CD4-positive, CD25-positive, alpha-beta regulatory T cell (primary cell): Measurements from ENCODE around the gene CYBA. TPM values are rescaled to one million over a fixed set of nuclear protein-coding genes. Genes with fewer than 3 reads are reported as not detected.

Experiments used
- ATAC-seq, 2 donors: fragments of 150-1000 bp; cut with Tn5 transposase; one replicate each; pipeline ENCODE4 v1.10.0; 2021; ENCODE audit warnings: low read depth in 2 of 2, moderate number of reproducible peaks in 2 of 2, moderate library complexity in 1 of 2
- DNase-seq, 3 donors: peaks; one replicate each; pipeline versions ENCODE4 v3.0.0 to v3.0.0-alpha.2; 2012 to 2022; ENCODE audit warnings: mixed read lengths in 1 of 3
- H3K27ac ChIP-seq: one replicate; pipeline ENCODE4 v1.7.0; 2013; ENCODE audit warnings: mild to moderate bottlenecking, low read length; ENCODE audit not compliant: insufficient read depth, poor library complexity, severe bottlenecking
- H3K27me3 ChIP-seq: one replicate; pipeline ENCODE4 v1.7.0; 2013; ENCODE audit warnings: low read length; ENCODE audit not compliant: control insufficient read depth, insufficient read depth
- H3K36me3 ChIP-seq: one replicate; pipeline ENCODE4 v1.7.0; 2013; ENCODE audit warnings: mild to moderate bottlenecking, low read length, moderate library complexity; ENCODE audit not compliant: control insufficient read depth, insufficient read depth
- H3K4me1 ChIP-seq: 2 replicates; pipeline ENCODE4 v1.7.0; 2013; ENCODE audit warnings: mild to moderate bottlenecking, low read length; ENCODE audit not compliant: insufficient read depth, control insufficient read depth, poor library complexity, severe bottlenecking
- H3K4me3 ChIP-seq: one replicate; pipeline ENCODE4 v1.7.0; 2013; ENCODE audit warnings: low read depth, mild to moderate bottlenecking, low read length, moderate library complexity
- H3K9me3 ChIP-seq, 2 experiments: 1 replicate in 1 of 2; 2 replicates in 1 of 2; pipeline ENCODE4 v1.7.0; 2013; ENCODE audit warnings: low read length in 2 of 2, mild to moderate bottlenecking in 1 of 2, moderate library complexity in 1 of 2; ENCODE audit not compliant: control insufficient read depth in 2 of 2
- H3K27ac Mint-ChIP-seq, 3 donors: one replicate each; pipeline ENCODE4 v1.8.0; 2020 to 2022; ENCODE audit warnings: mild to moderate bottlenecking in 3 of 3, mixed read lengths in 3 of 3, moderate library complexity in 2 of 3
- H3K27me3 Mint-ChIP-seq: one replicate; pipeline ENCODE4 v1.8.0; 2022; ENCODE audit warnings: mild to moderate bottlenecking, mixed read lengths
- H3K36me3 Mint-ChIP-seq: one replicate; pipeline ENCODE4 v1.8.0; 2020; ENCODE audit warnings: mixed read lengths
- H3K4me1 Mint-ChIP-seq, 4 donors: one replicate each; pipeline ENCODE4 v1.8.0; 2020 to 2022; ENCODE audit warnings: mixed read lengths in 4 of 4, mild to moderate bottlenecking in 1 of 4
- H3K4me3 Mint-ChIP-seq, 4 donors: one replicate each; pipeline ENCODE4 v1.8.0; 2020 to 2022; ENCODE audit warnings: mild to moderate bottlenecking in 4 of 4, mixed read lengths in 4 of 4, moderate library complexity in 3 of 4
- H3K9me3 Mint-ChIP-seq, 7 donors: one replicate each; pipeline ENCODE4 v1.8.0; 2020 to 2022; ENCODE audit warnings: mixed read lengths in 7 of 7, mild to moderate bottlenecking in 3 of 7, moderate library complexity in 2 of 7
- polyA plus RNA-seq, 4 donors: library from polyadenylated mRNA; unstranded; fragments of 300-500 nt; fragmentation: Illumina TruSeq; gene quantifications; one replicate each; pipeline ENCODE4 v1.2.3, GENCODE V29; 2021
- total RNA-seq: library from RNA; stranded (reverse); gene quantifications from one replicate; pipeline ENCODE4 v1.2.3, GENCODE V29; 2022

Gene CYBA
- total and polyA plus RNA-seq, 5 donors from 2014 or later: 351 to 964 (median 715) TPM

DNA sequence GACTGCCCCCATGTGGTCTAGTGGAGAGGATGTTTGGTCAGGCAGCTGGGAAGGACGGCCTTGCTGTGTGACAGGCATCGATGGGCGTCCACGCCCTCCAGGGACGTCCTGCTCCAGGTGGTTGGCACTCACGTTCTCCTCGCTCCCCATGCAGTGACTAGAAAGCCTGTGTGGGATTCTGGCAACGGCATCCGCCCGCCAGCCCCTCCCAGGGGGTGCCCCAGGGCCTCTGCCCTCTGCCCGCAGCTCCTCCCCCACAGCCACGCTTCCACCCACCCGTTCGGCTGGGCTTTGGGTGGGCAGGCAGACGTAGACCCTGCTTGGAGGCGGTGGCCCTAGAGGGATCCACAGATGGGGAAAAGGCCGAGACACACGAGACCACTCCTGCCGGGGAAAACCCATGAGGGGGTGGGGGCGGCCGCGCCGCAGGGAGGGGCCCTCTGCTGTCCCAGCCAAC is 17.1 kb downstream of the CYBA start:
- H3K4me1 Mint-ChIP-seq: peaks cover 5 to 37% (median 13%) of the 10 kb centered on the region in 4 donors
- peaks cover 24% of the 10 kb centered on the region for H3K36me3 ChIP-seq
- H3K27ac Mint-ChIP-seq: peak overlapping the region in 2 of 3 donors; percentile 26 to 36
- H3K27me3 ChIP-seq: no peaks in the 10 kb centered on the region
- H3K4me3 ChIP-seq: no peak overlapping the region
- H3K27me3 Mint-ChIP-seq: peaks cover 23% of the 10 kb centered on the region
- peak overlapping the region; percentile 70 for H3K27ac ChIP-seq
- no peaks in the 10 kb centered on the region for H3K9me3 ChIP-seq
- H3K9me3 Mint-ChIP-seq: peaks cover 0 to 2% (median 0%) of the 10 kb centered on the region in 7 donors
- H3K4me3 Mint-ChIP-seq: peak overlapping the region; percentile 72 to 94 (median 82)
- DNase-seq (peak; percentile 42 to 60 (median 47)), ATAC-seq (peak; percentile 33 to 41)
- peaks cover 42% of the 10 kb centered on the region for H3K4me1 ChIP-seq
- peaks cover 7% of the 10 kb centered on the region for H3K36me3 Mint-ChIP-seq

DNA sequence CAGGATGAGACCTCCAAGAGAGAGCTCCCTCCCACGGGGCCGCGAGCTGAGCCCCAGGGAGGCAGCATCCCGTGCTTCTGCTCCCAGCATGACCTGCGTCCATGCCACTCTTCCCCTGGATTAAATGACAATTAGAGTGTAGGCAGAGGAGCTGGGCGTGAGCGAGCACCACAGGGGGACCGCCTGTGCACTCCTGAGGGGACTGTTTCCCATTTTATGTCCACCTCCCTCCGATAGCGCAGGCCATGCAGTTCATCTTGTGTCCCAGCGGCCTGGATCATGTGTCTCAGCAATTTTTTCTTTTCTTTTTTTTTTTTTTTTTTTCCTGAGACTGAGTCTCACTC is 18.3 kb downstream of the CYBA start:
- Histone ChIP-seq H3K9me3 (no peaks in the 10 kb centered on the region), H3K4me3 (no peak overlapping the region), H3K27me3 (no peaks in the 10 kb centered on the region), H3K36me3 (peaks cover 31% of the 10 kb centered on the region), H3K27ac (no peak overlapping the region), H3K4me1 (peaks cover 30% of the 10 kb centered on the region)
- peaks cover 3 to 25% (median 9%) of the 10 kb centered on the region in 4 donors for H3K4me1 Mint-ChIP-seq
- ATAC-seq (no peak), DNase-seq (no peak)
- H3K27me3 Mint-ChIP-seq: peaks cover 11% of the 10 kb centered on the region
- H3K4me3 Mint-ChIP-seq: peak overlapping the region in 1 of 4 donors; percentile 16
- H3K36me3 Mint-ChIP-seq: peaks cover 9% of the 10 kb centered on the region
- peak overlapping the region in 1 of 3 donors; percentile 66 for H3K27ac Mint-ChIP-seq
- peaks cover 0 to 2% (median 0%) of the 10 kb centered on the region in 7 donors for H3K9me3 Mint-ChIP-seq

DNA sequence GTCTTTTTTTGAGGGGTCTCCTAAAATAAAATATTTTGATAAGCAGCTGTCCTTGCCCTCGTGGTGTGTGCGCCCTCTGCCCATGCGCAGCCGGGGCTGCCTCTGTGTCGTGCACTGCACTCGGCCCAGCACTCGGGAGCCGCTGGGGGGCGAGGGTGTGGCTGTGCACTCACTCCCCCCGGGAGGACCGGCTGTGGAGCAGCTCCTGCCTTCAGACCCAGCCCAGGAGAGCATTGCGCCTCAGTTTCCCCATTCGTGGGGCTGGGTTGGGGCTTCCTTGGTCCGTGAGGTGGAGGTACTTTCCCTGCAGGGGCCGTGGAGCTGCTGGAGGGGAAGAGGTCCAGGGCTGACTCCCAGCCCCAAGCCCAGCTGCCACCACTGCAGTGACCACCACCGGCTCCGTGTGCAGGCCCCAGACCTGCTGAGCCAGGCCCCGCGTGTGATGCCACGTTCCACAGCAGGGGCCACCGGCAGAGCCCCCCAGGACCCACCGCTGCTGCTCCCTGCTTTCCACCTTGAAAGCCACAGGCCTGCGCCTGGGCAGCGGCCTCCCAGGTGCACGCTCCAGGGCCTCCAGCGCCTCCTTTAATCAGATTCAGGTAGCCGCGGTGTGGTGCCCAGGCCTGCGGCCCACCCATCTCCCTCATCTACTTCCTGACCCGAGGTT is 18.8 kb downstream of the CYBA start:
- ATAC-seq (no peak), DNase-seq (no peak)
- peak overlapping the region in 3 of 4 donors; percentile 15 to 68 (median 16) for H3K4me3 Mint-ChIP-seq
- H3K27ac ChIP-seq: peak overlapping the region; percentile 5
- H3K9me3 Mint-ChIP-seq: peaks cover 0 to 2% (median 0%) of the 10 kb centered on the region in 7 donors
- no peak overlapping the region for H3K27ac Mint-ChIP-seq
- peaks cover 36% of the 10 kb centered on the region for H3K36me3 ChIP-seq
- peaks cover 0 to 20% (median 6%) of the 10 kb centered on the region in 4 donors for H3K4me1 Mint-ChIP-seq
- H3K36me3 Mint-ChIP-seq: peaks cover 10% of the 10 kb centered on the region
- peaks cover 8% of the 10 kb centered on the region for H3K27me3 Mint-ChIP-seq
- no peak overlapping the region for H3K4me3 ChIP-seq
- no peaks in the 10 kb centered on the region for H3K9me3 ChIP-seq
- H3K27me3 ChIP-seq: no peaks in the 10 kb centered on the region
- H3K4me1 ChIP-seq: peaks cover 26% of the 10 kb centered on the region

DNA sequence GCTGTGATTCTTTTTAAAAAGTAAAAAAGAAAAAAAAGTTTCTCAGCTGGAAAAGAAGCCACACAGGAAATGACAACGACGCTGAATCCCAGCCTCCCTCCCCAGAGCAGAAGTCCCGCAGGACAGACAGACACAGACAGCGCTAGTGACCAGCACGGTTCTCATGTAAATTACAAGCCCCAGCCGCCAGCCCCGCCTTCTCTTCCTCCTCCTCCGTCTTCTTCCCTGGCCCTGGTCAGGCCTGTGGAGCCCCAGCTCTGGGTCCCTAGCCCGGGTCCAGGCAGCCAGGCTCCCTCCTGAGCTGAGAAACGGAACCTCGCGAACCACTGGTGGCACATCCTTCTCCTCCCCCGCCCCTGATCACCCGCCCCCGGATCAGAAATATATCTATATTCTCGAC is 19.5 kb downstream of the CYBA start:
- ATAC-seq (no peak), DNase-seq (no peak)
- peaks cover 25% of the 10 kb centered on the region for H3K4me1 ChIP-seq
- H3K27ac ChIP-seq: peak overlapping the region; percentile 5
- H3K36me3 ChIP-seq: peaks cover 38% of the 10 kb centered on the region
- Mint-ChIP-seq H3K4me1 (peaks cover 0 to 18% (median 4%) of the 10 kb centered on the region in 4 donors), H3K27ac (no peak overlapping the region), H3K9me3 (peaks cover 0 to 2% (median 0%) of the 10 kb centered on the region in 7 donors), H3K4me3 (peak overlapping the region in 1 of 4 donors; percentile 68), H3K27me3 (peaks cover 7% of the 10 kb centered on the region), H3K36me3 (peaks cover 16% of the 10 kb centered on the region)
- no peaks in the 10 kb centered on the region for H3K9me3 ChIP-seq
- H3K27me3 ChIP-seq: no peaks in the 10 kb centered on the region
- no peak overlapping the region for H3K4me3 ChIP-seq

DNA sequence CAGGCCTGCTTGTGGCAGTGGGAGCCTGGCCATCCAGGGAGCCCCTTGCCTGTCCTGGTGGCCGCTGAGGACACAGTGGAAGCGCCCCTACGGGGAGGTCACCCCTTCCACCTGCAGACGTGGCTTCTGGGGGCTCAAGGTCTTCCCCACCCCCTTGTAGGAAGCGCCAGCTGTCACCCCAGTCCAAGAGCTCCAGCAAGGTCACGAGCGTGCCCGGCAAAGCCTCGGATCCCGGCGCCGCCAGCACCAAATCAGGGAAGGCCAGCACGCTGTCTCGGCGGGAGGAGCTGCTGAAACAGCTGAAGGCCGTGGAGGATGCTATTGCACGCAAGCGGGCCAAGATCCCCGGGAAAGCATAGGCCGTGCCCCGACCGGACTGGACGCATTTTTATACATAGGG is 19.9 kb downstream of the CYBA start:
- H3K4me3 Mint-ChIP-seq: peak overlapping the region in 2 of 4 donors; percentile 15 to 68
- peaks cover 0 to 2% (median 0%) of the 10 kb centered on the region in 7 donors for H3K9me3 Mint-ChIP-seq
- no peak overlapping the region for H3K4me3 ChIP-seq
- peaks cover 25% of the 10 kb centered on the region for H3K4me1 ChIP-seq
- ATAC-seq (no peak), DNase-seq (no peak)
- H3K27me3 ChIP-seq: no peaks in the 10 kb centered on the region
- H3K27ac Mint-ChIP-seq: peak overlapping the region in 1 of 3 donors; percentile 66
- H3K4me1 Mint-ChIP-seq: peaks cover 0 to 16% (median 2%) of the 10 kb centered on the region in 4 donors
- peaks cover 3% of the 10 kb centered on the region for H3K27me3 Mint-ChIP-seq
- peaks cover 18% of the 10 kb centered on the region for H3K36me3 Mint-ChIP-seq
- H3K9me3 ChIP-seq: no peaks in the 10 kb centered on the region
- H3K27ac ChIP-seq: no peak overlapping the region
- H3K36me3 ChIP-seq: peaks cover 42% of the 10 kb centered on the region

DNA sequence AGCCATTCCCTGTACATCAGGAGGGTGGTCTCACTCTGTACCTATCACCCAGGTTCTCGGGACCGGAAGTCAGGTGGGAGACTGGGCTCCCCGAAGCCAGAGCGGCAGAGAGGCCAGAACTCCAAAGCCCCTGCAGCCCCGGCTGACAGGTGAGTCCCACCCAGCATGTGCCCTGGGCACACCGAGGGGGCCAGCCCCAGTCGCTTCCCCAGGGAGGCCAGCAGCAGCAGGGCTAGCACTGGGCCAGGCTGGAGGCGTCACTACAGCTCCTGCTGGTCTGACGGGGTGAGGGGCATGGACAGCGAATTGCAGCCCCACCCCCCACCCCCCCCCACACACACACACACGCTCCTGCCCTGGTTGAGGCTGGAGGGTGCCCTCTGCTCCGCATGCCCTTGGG is 20.4 kb downstream of the CYBA start:
- ATAC-seq (no peak), DNase-seq (no peak)
- Mint-ChIP-seq H3K27ac (peak overlapping the region in 1 of 3 donors; percentile 52), H3K36me3 (peaks cover 18% of the 10 kb centered on the region), H3K4me1 (peaks cover 0 to 16% (median 2%) of the 10 kb centered on the region in 4 donors), H3K4me3 (no peak overlapping the region), H3K27me3 (no peaks in the 10 kb centered on the region), H3K9me3 (peaks cover 0 to 2% (median 0%) of the 10 kb centered on the region in 7 donors)
- Histone ChIP-seq H3K27ac (no peak overlapping the region), H3K4me3 (no peak overlapping the region), H3K36me3 (peaks cover 45% of the 10 kb centered on the region), H3K9me3 (no peaks in the 10 kb centered on the region), H3K27me3 (no peaks in the 10 kb centered on the region), H3K4me1 (peaks cover 22% of the 10 kb centered on the region)

DNA sequence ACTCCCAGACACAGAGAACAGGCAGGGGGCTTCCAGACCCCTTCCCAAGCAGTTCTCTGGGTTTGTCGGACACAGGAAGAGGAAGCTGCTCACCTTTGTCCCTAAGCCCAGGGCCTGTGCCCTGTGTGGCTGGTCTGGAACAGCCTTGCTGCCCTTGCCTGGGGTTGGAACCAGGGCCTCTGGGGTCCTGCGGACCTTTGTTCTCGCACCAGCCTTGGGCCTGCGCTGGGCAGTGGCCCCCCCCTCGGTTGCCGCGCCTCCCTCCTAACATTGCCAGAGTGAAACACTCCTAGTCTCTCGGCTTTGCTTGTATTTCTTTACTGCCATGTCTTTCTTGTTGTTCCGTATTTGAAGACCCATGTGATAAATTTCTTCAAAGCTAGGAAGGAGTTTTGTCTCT is 21.0 kb downstream of the CYBA start:
- H3K9me3 ChIP-seq: no peaks in the 10 kb centered on the region
- H3K36me3 ChIP-seq: peaks cover 51% of the 10 kb centered on the region
- no peak overlapping the region for H3K4me3 ChIP-seq
- H3K4me1 ChIP-seq: peaks cover 22% of the 10 kb centered on the region
- Mint-ChIP-seq H3K36me3 (peaks cover 18% of the 10 kb centered on the region), H3K9me3 (peaks cover 0 to 2% (median 0%) of the 10 kb centered on the region in 7 donors), H3K27ac (peak overlapping the region in 1 of 3 donors; percentile 52), H3K4me3 (no peak overlapping the region), H3K27me3 (no peaks in the 10 kb centered on the region), H3K4me1 (peaks cover 0 to 13% (median 2%) of the 10 kb centered on the region in 4 donors)
- ATAC-seq (no peak), DNase-seq (no peak)
- no peak overlapping the region for H3K27ac ChIP-seq
- no peaks in the 10 kb centered on the region for H3K27me3 ChIP-seq
